Thymus (tissue), 11 donors: ENCODE measurements around the gene NUDT19. TPM values are rescaled to one million over a fixed set of nuclear protein-coding genes. Genes with fewer than 3 reads are reported as not detected.

ENCODE experiments used
- DNase-seq, 9 donors: peaks; one replicate each; pipeline ENCODE4 v3.0.0-alpha.2; 2013; ENCODE audit warnings: low spot score in 9 of 9, low read depth in 6 of 9, missing footprints in 1 of 9
- H3K27ac ChIP-seq, 2 donors: one replicate each; pipeline ENCODE4 v1.5.1; 2013; ENCODE audit warnings: control low read depth in 1 of 2, low read depth in 1 of 2, low read length in 1 of 2, mild to moderate bottlenecking in 1 of 2, moderate library complexity in 1 of 2
- H3K27me3 ChIP-seq, 2 donors: one replicate each; pipeline ENCODE4 v1.5.1; 2013; ENCODE audit warnings: low read length in 1 of 2; ENCODE audit not compliant: control insufficient read depth in 2 of 2, insufficient read depth in 1 of 2
- H3K36me3 ChIP-seq, 2 donors: one replicate each; pipeline ENCODE4 v1.5.1; 2013; ENCODE audit warnings: low read length in 1 of 2, mild to moderate bottlenecking in 1 of 2, moderate library complexity in 1 of 2; ENCODE audit not compliant: control insufficient read depth in 2 of 2, insufficient read depth in 2 of 2
- H3K4me1 ChIP-seq, 2 donors: one replicate each; pipeline ENCODE4 v1.5.1; 2013; ENCODE audit warnings: low read length in 2 of 2; ENCODE audit not compliant: control insufficient read depth in 2 of 2, insufficient read depth in 2 of 2
- H3K4me3 ChIP-seq, 2 donors: one replicate each; pipeline ENCODE4 v1.5.1; 2013; ENCODE audit warnings: low read length in 2 of 2, control low read depth in 1 of 2, mild to moderate bottlenecking in 1 of 2
- H3K9me3 ChIP-seq, 2 donors: one replicate each; pipeline ENCODE4 v1.5.1; 2013; ENCODE audit warnings: low read length in 1 of 2, mild to moderate bottlenecking in 1 of 2; ENCODE audit not compliant: control insufficient read depth in 2 of 2, insufficient read depth in 1 of 2
- WGBS: extraction: QIAGEN DNeasy Blood & Tissue Kit; methylation state at CpG from one replicate; pipeline ENCODE4 v1.1.7; 2013; 5-methylcytosine and 5-hydroxymethylcytosine counted together
- polyA plus RNA-seq: library from polyadenylated mRNA; stranded (reverse); fragments of 200-250 nt; gene quantifications from one replicate; pipeline ENCODE4 v1.2.3, GENCODE V29; 2013
- total RNA-seq: library from RNA; stranded (reverse); fragments of 120-200 nt; gene quantifications from one replicate; pipeline ENCODE4 v1.2.4, GENCODE V29; 2013
- donor health status: healthy.

NUDT19 gene
- total and polyA plus RNA-seq, 2 donors: 3.7 to 11.1 TPM

DNA sequence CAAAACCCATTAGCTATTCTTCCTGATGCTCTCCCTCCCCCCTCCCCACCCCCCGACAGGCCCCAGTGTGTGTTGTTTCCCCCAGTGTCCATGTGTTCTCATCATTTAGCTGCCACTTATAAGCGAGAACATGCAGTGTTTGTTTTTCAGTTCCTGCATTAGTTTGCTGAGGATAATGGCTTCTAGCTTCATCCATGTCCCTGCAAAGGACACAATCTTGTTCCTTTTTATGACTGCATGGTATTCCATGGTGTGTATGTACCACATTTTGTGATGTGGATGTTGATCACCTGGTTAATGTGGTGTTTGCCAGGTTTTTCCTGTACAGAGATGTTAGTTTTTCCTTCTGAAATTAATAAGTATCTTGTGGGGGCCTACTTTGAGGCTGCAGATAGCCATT is 59.4 kb downstream of the NUDT19 start:
- Histone ChIP-seq H3K4me1 (no peaks in the 10 kb centered on the region), H3K27ac (no peak overlapping the region), H3K36me3 (no peaks in the 10 kb centered on the region), H3K27me3 (peaks cover 5 to 27% of the 10 kb centered on the region in 2 donors), H3K9me3 (no peaks in the 10 kb centered on the region), H3K4me3 (no peak overlapping the region)
- no peak for DNase-seq
- WGBS: 95% methylated on average over 2 of the region's 2 CpGs

DNA sequence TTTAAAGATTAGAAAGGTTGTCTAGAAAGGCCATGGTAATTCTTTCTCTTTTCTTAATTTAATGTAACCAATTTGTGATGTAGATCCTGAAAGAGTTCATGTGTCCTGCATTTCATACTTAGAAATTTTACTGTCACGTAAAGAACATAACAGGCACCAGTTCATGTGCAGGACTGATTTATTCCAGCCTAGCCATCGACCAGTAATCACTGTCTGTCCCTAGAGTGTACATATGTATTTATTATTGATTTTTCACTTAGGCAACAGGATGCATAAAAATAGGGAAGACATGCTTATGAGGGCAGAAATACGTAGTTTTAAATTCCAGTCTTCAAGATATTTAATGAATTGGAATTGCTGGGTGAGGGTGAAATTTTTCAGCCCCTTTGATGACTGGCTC is 65.6 kb downstream of the NUDT19 start:
- DNase-seq: no peak
- Histone ChIP-seq H3K27me3 (peaks cover 0 to 10% of the 10 kb centered on the region in 2 donors), H3K4me1 (no peaks in the 10 kb centered on the region), H3K4me3 (no peak overlapping the region), H3K36me3 (no peaks in the 10 kb centered on the region), H3K27ac (no peak overlapping the region), H3K9me3 (peaks cover 0 to 2% of the 10 kb centered on the region in 2 donors)
- WGBS: 92% methylated on average over 3 of the region's 3 CpGs

Other genes with a start within 250 kb of the NUDT19 start
- gene PDCD5, start 110.6 kb upstream of the NUDT19 start, total RNA-seq: 92.6 TPM
- gene PDCD5, start 110.6 kb upstream of the NUDT19 start, polyA plus RNA-seq: 122 TPM
- 25.8 TPM for gene ANKRD27, start 16.6 kb upstream of the NUDT19 start, total RNA-seq
- 19.1 TPM for gene ANKRD27, start 16.6 kb upstream of the NUDT19 start, polyA plus RNA-seq
- gene RGS9BP, start 16.0 kb upstream of the NUDT19 start, total RNA-seq: 0.76 TPM
- 0.11 TPM for gene RGS9BP, start 16.0 kb upstream of the NUDT19 start, polyA plus RNA-seq
- gene TDRD12, start 27.9 kb downstream of the NUDT19 start, total RNA-seq: 2.6 TPM
- 0.48 TPM for gene TDRD12, start 27.9 kb downstream of the NUDT19 start, polyA plus RNA-seq
- 0.24 TPM for gene SLC7A9, start 177.9 kb downstream of the NUDT19 start, total RNA-seq
- gene SLC7A9, start 177.9 kb downstream of the NUDT19 start, polyA plus RNA-seq: 0.98 TPM